Measurements from ENCODE around the gene SCGB1C1. TPM values are rescaled to one million over a fixed set of nuclear protein-coding genes. Genes with fewer than 3 reads are reported as not detected.

The SCGB1C1 gene
- total RNA-seq, 2 donors from 2014 or later, result not detected

DNA sequence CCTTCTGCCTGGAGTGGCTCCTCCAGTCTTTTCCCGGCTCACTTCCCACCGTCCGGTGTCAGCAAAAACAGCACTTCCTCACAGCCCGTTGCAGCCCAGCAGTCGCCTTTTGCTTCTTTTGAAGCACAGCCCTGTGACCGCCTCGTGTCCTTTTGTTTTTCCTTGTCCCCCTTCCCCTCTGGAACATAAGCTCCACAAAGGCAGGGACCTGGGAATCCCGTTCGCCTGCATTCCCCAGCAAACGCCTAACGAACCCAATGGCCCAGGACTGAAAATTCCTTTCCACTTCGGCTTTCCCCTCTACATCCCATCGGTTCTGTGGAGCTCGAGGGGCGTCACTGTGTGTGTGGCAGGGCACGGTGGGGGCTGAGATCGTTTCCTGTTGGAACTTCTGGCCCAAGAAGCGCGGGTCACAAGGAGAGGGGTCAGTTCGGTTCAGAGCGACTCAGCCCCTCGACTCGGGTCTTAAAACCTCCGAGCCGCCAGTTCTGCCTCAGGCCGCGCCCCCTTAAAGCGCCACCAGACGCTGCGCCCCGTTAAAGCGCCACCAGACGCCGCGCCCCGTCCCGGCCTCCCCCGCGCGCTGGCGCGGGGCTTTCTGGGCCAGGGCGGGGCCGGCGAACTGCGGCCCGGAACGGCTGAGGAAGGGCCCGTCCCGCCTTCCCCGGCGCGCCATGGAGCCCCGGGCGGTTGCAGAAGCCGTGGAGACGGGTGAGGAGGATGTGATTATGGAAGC, 15.5 kb downstream of the SCGB1C1 start:
- DNase-seq, result peak; percentile 87
- peak overlapping the region; percentile 98 for H3K27ac Mint-ChIP-seq
- H3K9me3 ChIP-seq (ENCODE audit: control insufficient read depth, low read length), result no peaks in the 10 kb centered on the region
- peak overlapping the region; percentile 93 for H3K9ac ChIP-seq (ENCODE audit: extremely low read depth, low read length, poor library complexity, severe bottlenecking)
- H3K4me3 ChIP-seq (ENCODE audit: low read length), result peak overlapping the region; percentile 99
- peaks cover 27% of the 10 kb centered on the region for H3K4me1 ChIP-seq (ENCODE audit: control insufficient read depth, insufficient read depth, low read length)
- H3K4me1 Mint-ChIP-seq, result peaks cover 21% of the 10 kb centered on the region
- peak overlapping the region; percentile 98 for H3K4me3 Mint-ChIP-seq
- H3K27ac ChIP-seq (ENCODE audit: low read depth, low read length), result peak overlapping the region; percentile 95
- TF ChIP-seq, protein P1, sequence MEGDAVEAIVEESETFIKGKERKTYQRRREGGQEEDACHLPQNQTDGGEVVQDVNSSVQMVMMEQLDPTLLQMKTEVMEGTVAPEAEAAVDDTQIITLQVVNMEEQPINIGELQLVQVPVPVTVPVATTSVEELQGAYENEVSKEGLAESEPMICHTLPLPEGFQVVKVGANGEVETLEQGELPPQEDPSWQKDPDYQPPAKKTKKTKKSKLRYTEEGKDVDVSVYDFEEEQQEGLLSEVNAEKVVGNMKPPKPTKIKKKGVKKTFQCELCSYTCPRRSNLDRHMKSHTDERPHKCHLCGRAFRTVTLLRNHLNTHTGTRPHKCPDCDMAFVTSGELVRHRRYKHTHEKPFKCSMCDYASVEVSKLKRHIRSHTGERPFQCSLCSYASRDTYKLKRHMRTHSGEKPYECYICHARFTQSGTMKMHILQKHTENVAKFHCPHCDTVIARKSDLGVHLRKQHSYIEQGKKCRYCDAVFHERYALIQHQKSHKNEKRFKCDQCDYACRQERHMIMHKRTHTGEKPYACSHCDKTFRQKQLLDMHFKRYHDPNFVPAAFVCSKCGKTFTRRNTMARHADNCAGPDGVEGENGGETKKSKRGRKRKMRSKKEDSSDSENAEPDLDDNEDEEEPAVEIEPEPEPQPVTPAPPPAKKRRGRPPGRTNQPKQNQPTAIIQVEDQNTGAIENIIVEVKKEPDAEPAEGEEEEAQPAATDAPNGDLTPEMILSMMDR (conservative IDR thresholded peaks at IDR 0.05), result no peak
- H3K36me3 ChIP-seq (ENCODE audit: control insufficient read depth, insufficient read depth, low read length), result peaks cover 57% of the 10 kb centered on the region
- no peaks in the 10 kb centered on the region for H3K27me3 Mint-ChIP-seq (ENCODE audit: insufficient read depth)
- H3K36me3 Mint-ChIP-seq (ENCODE audit: low read depth), result peaks cover 50% of the 10 kb centered on the region
- no peaks in the 10 kb centered on the region for H3K27me3 ChIP-seq (ENCODE audit: control insufficient read depth, insufficient read depth, low read length, poor library complexity, severe bottlenecking)
- H3K9me3 Mint-ChIP-seq, result no peaks in the 10 kb centered on the region
- WGBS, 2 experiments (ENCODE audit: insufficient coverage in 1 of 2, insufficient read length in 1 of 2), result 0% methylated on average over 19 to 57 of the region's 57 CpGs

DNA sequence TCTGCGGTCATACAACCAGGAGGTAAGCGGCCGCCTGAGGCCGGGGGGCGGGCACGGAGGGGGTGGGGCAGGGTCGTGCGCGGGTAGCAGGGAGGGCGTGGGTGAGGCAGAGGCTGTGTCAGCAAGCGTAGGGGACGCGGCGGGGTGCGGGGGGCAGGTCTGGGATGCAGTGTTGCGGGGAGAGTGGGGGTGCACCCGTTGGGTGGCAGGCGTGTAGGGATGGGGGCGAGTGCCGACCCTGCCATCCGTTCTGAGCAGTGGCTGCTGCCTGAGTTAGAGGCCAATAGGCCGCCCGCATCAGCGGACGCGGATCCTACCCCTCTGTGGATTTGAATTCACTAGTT, 16.0 kb downstream of the SCGB1C1 start:
- Mint-ChIP-seq H3K27ac (peak overlapping the region; percentile 98), H3K36me3 (ENCODE audit: low read depth) (peaks cover 48% of the 10 kb centered on the region), H3K4me1 (peaks cover 15% of the 10 kb centered on the region), H3K9me3 (no peaks in the 10 kb centered on the region), H3K27me3 (ENCODE audit: insufficient read depth) (no peaks in the 10 kb centered on the region), H3K4me3 (peak overlapping the region; percentile 98)
- H3K27ac ChIP-seq (ENCODE audit: low read depth, low read length), result no peak overlapping the region
- 0 to 1% methylated on average over 4 to 25 of the region's 26 CpGs for WGBS, 2 experiments (ENCODE audit: insufficient coverage in 1 of 2, insufficient read length in 1 of 2)
- peak overlapping the region; percentile 93 for H3K9ac ChIP-seq (ENCODE audit: extremely low read depth, low read length, poor library complexity, severe bottlenecking)
- no peaks in the 10 kb centered on the region for H3K27me3 ChIP-seq (ENCODE audit: control insufficient read depth, insufficient read depth, low read length, poor library complexity, severe bottlenecking)
- H3K4me1 ChIP-seq (ENCODE audit: control insufficient read depth, insufficient read depth, low read length), result peaks cover 25% of the 10 kb centered on the region
- peak overlapping the region; percentile 99 for H3K4me3 ChIP-seq (ENCODE audit: low read length)
- DNase-seq, result no peak
- H3K9me3 ChIP-seq (ENCODE audit: control insufficient read depth, low read length), result no peaks in the 10 kb centered on the region
- TF ChIP-seq, protein P1 (conservative IDR thresholded peaks at IDR 0.05), result no peak
- peaks cover 62% of the 10 kb centered on the region for H3K36me3 ChIP-seq (ENCODE audit: control insufficient read depth, insufficient read depth, low read length)

DNA sequence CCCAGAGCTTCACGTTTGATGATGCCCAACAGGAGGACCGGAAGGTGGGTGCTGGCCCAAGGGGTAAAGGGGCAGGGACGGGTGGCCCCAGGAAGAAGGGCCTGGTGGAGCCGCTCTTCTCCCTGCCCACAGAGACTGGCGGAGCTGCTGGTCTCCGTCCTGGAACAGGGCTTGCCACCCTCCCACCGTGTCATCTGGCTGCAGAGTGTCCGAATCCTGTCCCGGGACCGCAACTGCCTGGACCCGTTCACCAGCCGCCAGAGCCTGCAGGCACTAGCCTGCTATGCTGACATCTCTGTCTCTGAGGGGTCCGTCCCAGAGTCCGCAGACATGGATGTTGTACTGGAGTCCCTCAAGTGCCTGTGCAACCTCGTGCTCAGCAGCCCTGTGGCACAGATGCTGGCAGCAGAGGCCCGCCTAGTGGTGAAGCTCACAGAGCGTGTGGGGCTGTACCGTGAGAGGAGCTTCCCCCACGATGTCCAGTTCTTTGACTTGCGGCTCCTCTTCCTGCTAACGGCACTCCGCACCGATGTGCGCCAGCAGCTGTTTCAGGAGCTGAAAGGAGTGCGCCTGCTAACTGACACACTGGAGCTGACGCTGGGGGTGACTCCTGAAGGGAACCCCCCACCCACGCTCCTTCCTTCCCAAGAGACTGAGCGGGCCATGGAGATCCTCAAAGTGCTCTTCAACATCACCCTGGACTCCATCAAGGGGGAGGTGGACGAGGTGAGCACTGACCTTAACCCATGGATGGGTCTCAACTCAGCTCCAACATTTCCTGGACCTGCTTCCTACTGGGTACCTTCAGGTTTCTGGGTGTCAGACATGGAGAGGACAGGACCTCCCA, 16.6 kb downstream of the SCGB1C1 start:
- TF ChIP-seq, protein P1 (conservative IDR thresholded peaks at IDR 0.05), result peak; percentile 22
- DNase-seq, result peak; percentile 52
- H3K27ac Mint-ChIP-seq, result peak overlapping the region; percentile 98

More for the DNA sequence above, 16.6 kb downstream of the SCGB1C1 start:
- Histone ChIP-seq H3K27me3 (ENCODE audit: control insufficient read depth, insufficient read depth, low read length, poor library complexity, severe bottlenecking) (no peaks in the 10 kb centered on the region), H3K9me3 (ENCODE audit: control insufficient read depth, low read length) (no peaks in the 10 kb centered on the region), H3K27ac (ENCODE audit: low read depth, low read length) (no peak overlapping the region), H3K4me3 (ENCODE audit: low read length) (peak overlapping the region; percentile 99), H3K9ac (ENCODE audit: extremely low read depth, low read length, poor library complexity, severe bottlenecking) (peak overlapping the region; percentile 93), H3K4me1 (ENCODE audit: control insufficient read depth, insufficient read depth, low read length) (peaks cover 20% of the 10 kb centered on the region), H3K36me3 (ENCODE audit: control insufficient read depth, insufficient read depth, low read length) (peaks cover 62% of the 10 kb centered on the region)
- no peaks in the 10 kb centered on the region for H3K27me3 Mint-ChIP-seq (ENCODE audit: insufficient read depth)
- H3K4me1 Mint-ChIP-seq, result peaks cover 13% of the 10 kb centered on the region
- H3K9me3 Mint-ChIP-seq, result no peaks in the 10 kb centered on the region
- peaks cover 48% of the 10 kb centered on the region for H3K36me3 Mint-ChIP-seq (ENCODE audit: low read depth)
- peak overlapping the region; percentile 98 for H3K4me3 Mint-ChIP-seq
- 74 to 76% methylated on average over 25 to 29 of the region's 29 CpGs for WGBS, 2 experiments (ENCODE audit: insufficient coverage in 1 of 2, insufficient read length in 1 of 2)
